Ishikawa (cell line): Measurements from ENCODE around the gene DNAH3.

Experiments
- EGR1 ChIP-seq: IDR thresholded peaks from 2 replicates; pipeline ENCODE4 v1.6.1; 2012
- NFIC ChIP-seq: IDR thresholded peaks from 2 replicates; pipeline ENCODE4 v1.6.1; 2012

- TF ChIP-seq EGR1: no peak
- no peak for TF ChIP-seq NFIC
These were observed 113.5 kb downstream of the DNAH3 start for GRCh38 chr16:21037168-21037567.
